K562 (cell line): Measurements from ENCODE around the gene KMT2C. TPM values are rescaled to one million over a fixed set of nuclear protein-coding genes. Genes with fewer than 3 reads are reported as not detected.
"Not testable (repeated sequence)": the region's sequence is repeated elsewhere in the genome, so short reads cannot be mapped to it uniquely, and the experiment has no call there.

ENCODE experiments used
- ATAC-seq: fragments of 200-7000 bp; cut with Tn5 transposase; 3 replicates; pipeline ENCODE4 v1.9.1; 2020; ENCODE audit warnings: moderate library complexity
- BruUV-seq: library from RNA; stranded (reverse); fragments of 400-500 nt; replicated peaks from 2 replicates; lab custom pipeline; 2021; lab: Mats Ljungman, UMichigan
- CTCF ChIA-PET: fragments of 300-600 bp; formaldehyde crosslinking; extraction: SDS; loops from one replicate; lab custom pipeline; 2021; ENCODE audit warnings: low intra/inter-chr PET ratio; lab: Yijun Ruan, JAX
- POLR2A ChIA-PET: fragments of 300-600, 350-650 bp; sonication (Branson Sonifier 250); formaldehyde crosslinking; extraction: SDS; loops from one replicate; lab custom pipeline; 2021; ENCODE audit warnings: antibody characterized with exemption, inconsistent platforms; lab: Yijun Ruan, JAX
- DNase-seq, 4 experiments: peaks; one replicate each; pipeline versions ENCODE4 v3.0.0 to v3.0.0-alpha.2; 2011 to 2018; ENCODE audit warnings: low spot score in 3 of 4, mixed read lengths in 3 of 4; ENCODE audit errors: extremely low read depth in 1 of 4
- FAIRE-seq: peaks from 2 replicates; lab custom pipeline; 2011; peaks lifted over from hg19 to GRCh38; lab: Jason Lieb, UNC
- H2AFZ ChIP-seq: 2 replicates; pipeline ENCODE4 v1.6.0; 2011; ENCODE audit warnings: low read depth, low read length, control low read depth, inconsistent platforms
- H3K27ac ChIP-seq: fragments of 200-600 bp; 3 replicates; pipeline ENCODE4 v1.8.0; 2011; ENCODE audit warnings: low read depth, mild to moderate bottlenecking, control low read depth, inconsistent platforms, low read length, moderate library complexity, mixed read lengths; ENCODE audit errors: extremely low read depth
- H3K27me3 ChIP-seq, 2 experiments: fragments of 300-600 bp in 1 of 2; 2 replicates in 1 of 2; 3 replicates in 1 of 2; pipeline versions ENCODE4 v1.6.0 to v1.8.0; 2011; ENCODE audit warnings: inconsistent platforms in 2 of 2, low read length in 2 of 2, mild to moderate bottlenecking in 1 of 2, mixed read lengths in 1 of 2, moderate library complexity in 1 of 2; ENCODE audit not compliant: control insufficient read depth in 2 of 2, insufficient read depth in 2 of 2
- H3K36me3 ChIP-seq: fragments of 300-600 bp; 3 replicates; pipeline ENCODE4 v1.8.0; 2011; ENCODE audit warnings: mild to moderate bottlenecking, low read length, inconsistent platforms; ENCODE audit not compliant: control insufficient read depth, insufficient read depth
- H3K4me1 ChIP-seq, 2 experiments: fragments of 200-600 bp in 1 of 2; replicated peaks in 1 of 2; 2 replicates in 1 of 2; 3 replicates in 1 of 2; pipeline versions ENCODE4 v1.5.1 to v1.8.0; 2011; ENCODE audit warnings: inconsistent platforms in 2 of 2, low read length in 2 of 2, mild to moderate bottlenecking in 1 of 2, mixed read lengths in 1 of 2, moderate library complexity in 1 of 2; ENCODE audit not compliant: control insufficient read depth in 2 of 2, insufficient read depth in 2 of 2
- H3K4me2 ChIP-seq: 2 replicates; pipeline ENCODE4 v1.6.1; 2011; ENCODE audit warnings: low read length, control low read depth, inconsistent platforms, mixed read lengths; ENCODE audit not compliant: insufficient read depth
- H3K4me3 ChIP-seq: fragments of 200-600 bp; sonication (generic), shearing (Covaris generic); 2 replicates; pipeline ENCODE4 v1.5.1; 2016; ENCODE audit warnings: control low read depth, inconsistent platforms
- H3K79me2 ChIP-seq: fragments of 200-600 bp; 3 replicates; pipeline ENCODE4 v1.8.0; 2011; ENCODE audit warnings: low read length, inconsistent platforms; ENCODE audit not compliant: control insufficient read depth, insufficient read depth
- H3K9ac ChIP-seq, 2 experiments: 2 replicates each; pipeline versions ENCODE4 v1.6.0 to v1.6.1; 2011; ENCODE audit warnings: low read depth in 2 of 2, low read length in 2 of 2, control low read depth in 1 of 2, inconsistent platforms in 1 of 2, mild to moderate bottlenecking in 1 of 2, mixed read lengths in 1 of 2; ENCODE audit not compliant: insufficient read depth in 1 of 2
- H3K9me1 ChIP-seq: one replicate; pipeline ENCODE4 v1.6.0; 2011; ENCODE audit warnings: inconsistent platforms, mild to moderate bottlenecking, low read length, moderate library complexity; ENCODE audit not compliant: control insufficient read depth, insufficient read depth
- H3K9me3 ChIP-seq: replicated peaks from 2 replicates; pipeline ENCODE4 v1.5.1; 2011; ENCODE audit warnings: low read depth, low read length, inconsistent platforms; ENCODE audit not compliant: control insufficient read depth, insufficient read depth
- H4K20me1 ChIP-seq: replicated peaks from 2 replicates; pipeline ENCODE4 v1.6.1; 2011; ENCODE audit warnings: low read length, inconsistent platforms, mixed read lengths; ENCODE audit not compliant: control insufficient read depth, insufficient read depth
- CREM ChIP-seq: IDR thresholded peaks from 2 replicates; pipeline ENCODE4 v1.6.1; 2014; ENCODE audit warnings: antibody characterized with exemption, low read depth
- CTCF ChIP-seq, 3 experiments: IDR thresholded peaks in 2 of 3; conservative IDR thresholded peaks in 1 of 3; 2 replicates each; pipeline ENCODE4 v1.5.1; 2011 to 2012; ENCODE audit warnings: low read length in 3 of 3, mild to moderate bottlenecking in 3 of 3, control low read depth in 2 of 3, improper control_type of control experiment in 1 of 3, inconsistent platforms in 1 of 3, low read depth in 1 of 3, mixed read lengths in 1 of 3, moderate library complexity in 1 of 3; ENCODE audit not compliant: insufficient read depth in 2 of 3
- MAFK ChIP-seq: IDR thresholded peaks from 2 replicates; pipeline ENCODE4 v1.6.1; 2011; ENCODE audit warnings: low read length, improper control_type of control experiment
- PKNOX1 ChIP-seq: fragments of 450-650 bp; IDR thresholded peaks from 2 replicates; pipeline ENCODE4 v1.6.1; 2016
- TEAD1 ChIP-seq, 2 experiments: fragments of 450-650 bp in 1 of 2; sonication (generic) in 1 of 2; formaldehyde crosslinking; IDR thresholded peaks; 2 replicates each; pipeline versions ENCODE4 v1.4.0 to v1.8.0; 2020 to 2022; ENCODE audit warnings: mild to moderate bottlenecking in 2 of 2, missing genetic modification reagents in 1 of 2
- TEAD2 ChIP-seq: fragments of 450-650 bp; IDR thresholded peaks from 2 replicates; pipeline ENCODE4 v1.6.1; 2016; ENCODE audit warnings: missing genetic modification characterization, control low read depth, missing compliant biosample characterization
- TEAD4 ChIP-seq, 2 experiments: sonication (generic) in 1 of 2; formaldehyde crosslinking in 1 of 2; IDR thresholded peaks; 2 replicates each; pipeline versions ENCODE4 v1.6.1 to v1.8.0; 2012 to 2022; ENCODE audit warnings: borderline replicate concordance in 1 of 2, inconsistent platforms in 1 of 2, low read length in 1 of 2, mild to moderate bottlenecking in 1 of 2, missing genetic modification reagents in 1 of 2
- WGBS: fragments of 100-300 bp; shearing (Covaris generic); methylation state at CpG from one replicate; pipeline ENCODE4 v1.1.6; 2016; ENCODE audit warnings: low coverage, mixed read lengths; ENCODE audit not compliant: insufficient coverage; ENCODE audit errors: missing lambda C conversion rate; 5-methylcytosine and 5-hydroxymethylcytosine counted together
- in situ Hi-C: fragments of 300-500 bp; cut with MboI; formaldehyde crosslinking; loops from 4 replicates; pipeline ENCODE4 v1.15.0; 2018; ENCODE audit warnings: inconsistent platforms, mixed read lengths
- intact Hi-C: fragments of 100-400 bp; cut with micrococcal nuclease; formaldehyde crosslinking; loops from 2 replicates; pipeline ENCODE4 v1.14.2; 2022
- polyA plus RNA-seq, 8 experiments: library from polyadenylated mRNA; depleted of rRNA in 4 of 8; stranded (reverse) in 5 of 8; unstranded in 3 of 8; fragments of >200 nt; fragmentation: Nextera tagmentation in 2 of 8; fragmentation: Illumina TruSeq in 1 of 8; extraction: Ambion mirVana in 2 of 8; extraction: Trizol in 1 of 8; gene quantifications; 2 replicates each; pipeline versions ENCODE4 v1.2.1 to v1.2.3, GENCODE V29; 2011 to 2014; ENCODE audit warnings: inconsistent platforms in 1 of 8, missing spikeins in 1 of 8
- total RNA-seq, 7 experiments: library from RNA; depleted of rRNA in 6 of 7; stranded (reverse); fragments of >200 nt in 6 of 7; fragmentation: Illumina TruSeq in 2 of 7; extraction: Trizol in 2 of 7; gene quantifications; 2 replicates each; pipeline versions ENCODE4 v1.2.1 to v1.2.3, GENCODE V29; 2011 to 2021; ENCODE audit warnings: low replicate concordance in 1 of 7
- TF ChIP-seq, protein P1 (sequence below), 2 experiments: fragments of 450-650 bp; IDR thresholded peaks; 2 replicates each; pipeline ENCODE4 v1.6.1; 2016

Gene KMT2C
- total and polyA plus RNA-seq, 9 of the 15 experiments (the other 6 are each of a cell fraction or from before 2014, with no cell fraction given) = 4.9 to 67.8 (median 27.1) TPM

DNA sequence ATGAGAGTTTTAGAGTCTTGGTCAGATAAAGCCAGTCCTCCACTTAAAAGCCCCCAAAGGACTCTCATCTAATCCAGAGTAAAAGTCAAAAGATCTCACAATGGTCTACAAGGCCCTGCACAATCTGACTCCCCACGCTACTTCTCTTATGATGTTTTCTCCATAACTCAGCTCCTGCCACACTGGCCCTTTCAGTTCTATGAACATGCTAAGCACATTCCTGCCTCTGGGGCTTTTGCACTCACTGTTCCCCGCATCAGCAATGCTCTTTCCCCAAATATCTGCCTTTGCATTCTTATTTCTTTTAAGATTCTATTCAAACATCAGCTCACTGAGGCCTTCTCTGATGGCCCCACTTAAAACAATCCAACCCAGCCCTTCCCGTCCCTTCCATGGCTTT, 41.6 kb downstream of the KMT2C start:
- H4K20me1 ChIP-seq = peaks cover 24% of the 10 kb centered on the region
- DNase-seq = peak in 1 of 4 experiments; percentile 64
- CTCF ChIA-PET, H3K27ac ChIP-seq, BruUV-seq, H3K27me3 ChIP-seq, H3K9me1 ChIP-seq, H3K4me2 ChIP-seq, H3K9me3 ChIP-seq, H3K9ac ChIP-seq, in situ Hi-C loops, H2AFZ ChIP-seq, H3K36me3 ChIP-seq, H3K4me1 ChIP-seq, intact Hi-C loops, H3K4me3 ChIP-seq: not testable (repeated sequence)
- H3K79me2 ChIP-seq = peaks cover 95% of the 10 kb centered on the region
- 27% methylated on average over 3 of the region's 3 CpGs for WGBS
- peak; percentile 74 for FAIRE-seq
- peak; percentile 86 for ATAC-seq
- POLR2A ChIA-PET = interaction anchor here (1.5 kb wide), 1 partner anchor 22 kb away, joined by 4 read pairs; no protein-coding TSS in a partner anchor
- TF ChIP-seq TEAD2 (tag) (peak; percentile 99), TEAD4 (IDR thresholded peaks at IDR 0.05; ENCODE audit: low read length) (peak; percentile 93), TEAD4 (CRISPR knock-in tag; IDR thresholded peaks at IDR 0.05; ENCODE audit: borderline replicate concordance) (peak; percentile 97), PKNOX1 (peak; percentile 18; the same call in 1 of the 2 replicates), TEAD1 (CRISPR knock-in tag; IDR thresholded peaks at IDR 0.05) (peak; percentile 99 to 100), MAFK (0 out of 2 replicates have a peak, but pooled peaks have one; percentile 14), CREM (peak; percentile 47; the same call in 1 of the 2 replicates), CTCF (IDR thresholded peaks at IDR 0.05 in 2 of 3, conservative IDR thresholded peaks at IDR 0.05 in 1 of 3; ENCODE audit: insufficient read depth in 2 of 3, low read depth in 1 of 3, low read length in 3 of 3) (peak; percentile 52 to 55 (median 53); a peak in 5 of 6 replicates)
- TF ChIP-seq, protein P1, sequence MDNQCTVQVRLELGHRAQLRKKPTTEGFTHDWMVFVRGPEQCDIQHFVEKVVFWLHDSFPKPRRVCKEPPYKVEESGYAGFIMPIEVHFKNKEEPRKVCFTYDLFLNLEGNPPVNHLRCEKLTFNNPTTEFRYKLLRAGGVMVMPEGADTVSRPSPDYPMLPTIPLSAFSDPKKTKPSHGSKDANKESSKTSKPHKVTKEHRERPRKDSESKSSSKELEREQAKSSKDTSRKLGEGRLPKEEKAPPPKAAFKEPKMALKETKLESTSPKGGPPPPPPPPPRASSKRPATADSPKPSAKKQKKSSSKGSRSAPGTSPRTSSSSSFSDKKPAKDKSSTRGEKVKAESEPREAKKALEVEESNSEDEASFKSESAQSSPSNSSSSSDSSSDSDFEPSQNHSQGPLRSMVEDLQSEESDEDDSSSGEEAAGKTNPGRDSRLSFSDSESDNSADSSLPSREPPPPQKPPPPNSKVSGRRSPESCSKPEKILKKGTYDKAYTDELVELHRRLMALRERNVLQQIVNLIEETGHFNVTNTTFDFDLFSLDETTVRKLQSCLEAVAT (IDR thresholded peaks at IDR 0.05) = 0 out of 4 replicates have a peak, but pooled peaks of 1 of the 2 experiments have one; percentile 28
